ENCODE measurements around the gene STT3B.

Gene STT3B

GRCh38 chr3:31541089-31541488 lies 8.4 kb downstream of the STT3B start:
- Histone ChIP-seq H3K9me3 (ENCODE audit: control insufficient read depth, low read length) (no peaks in the 10 kb centered on the region), H3K9ac (ENCODE audit: low read length) (no peak overlapping the region), H3K4me3 (ENCODE audit: low read length) (no peak overlapping the region), H3K4me1 (ENCODE audit: control insufficient read depth, insufficient read depth, low read length) (peaks cover 21% of the 10 kb centered on the region), H3K36me3 (ENCODE audit: control insufficient read depth, insufficient read depth, low read length) (no peaks in the 10 kb centered on the region), H3K27me3 (ENCODE audit: control insufficient read depth, insufficient read depth, low read length) (no peaks in the 10 kb centered on the region)

- Histone ChIP-seq H3K9ac (ENCODE audit: low read length) (no peak overlapping the region), H3K27me3 (ENCODE audit: control insufficient read depth, insufficient read depth, low read length) (no peaks in the 10 kb centered on the region), H3K36me3 (ENCODE audit: control insufficient read depth, insufficient read depth, low read length) (no peaks in the 10 kb centered on the region), H3K4me1 (ENCODE audit: control insufficient read depth, insufficient read depth, low read length) (peaks cover 9% of the 10 kb centered on the region), H3K9me3 (ENCODE audit: control insufficient read depth, low read length) (no peaks in the 10 kb centered on the region), H3K4me3 (ENCODE audit: low read length) (no peak overlapping the region)
Measured at GRCh38 chr3:31542246-31542645, 9.5 kb downstream of the STT3B start.

GRCh38 chr3:31543375-31543774 lies 10.7 kb downstream of the STT3B start:
- no peaks in the 10 kb centered on the region for H3K9me3 ChIP-seq (ENCODE audit: control insufficient read depth, low read length)
- no peaks in the 10 kb centered on the region for H3K36me3 ChIP-seq (ENCODE audit: control insufficient read depth, insufficient read depth, low read length)
- no peak overlapping the region for H3K4me3 ChIP-seq (ENCODE audit: low read length)
- no peaks in the 10 kb centered on the region for H3K27me3 ChIP-seq (ENCODE audit: control insufficient read depth, insufficient read depth, low read length)
- H3K9ac ChIP-seq (ENCODE audit: low read length) = no peak overlapping the region
- peaks cover 7% of the 10 kb centered on the region for H3K4me1 ChIP-seq (ENCODE audit: control insufficient read depth, insufficient read depth, low read length)

GRCh38 chr3:31544634-31545033 lies 11.9 kb downstream of the STT3B start:
- peaks cover 7% of the 10 kb centered on the region for H3K4me1 ChIP-seq (ENCODE audit: control insufficient read depth, insufficient read depth, low read length)
- no peaks in the 10 kb centered on the region for H3K27me3 ChIP-seq (ENCODE audit: control insufficient read depth, insufficient read depth, low read length)
- H3K9ac ChIP-seq (ENCODE audit: low read length) = no peak overlapping the region
- H3K9me3 ChIP-seq (ENCODE audit: control insufficient read depth, low read length) = no peaks in the 10 kb centered on the region
- no peaks in the 10 kb centered on the region for H3K36me3 ChIP-seq (ENCODE audit: control insufficient read depth, insufficient read depth, low read length)
- H3K4me3 ChIP-seq (ENCODE audit: low read length) = no peak overlapping the region

GRCh38 chr3:31546162-31546561 lies 13.4 kb downstream of the STT3B start:
- Histone ChIP-seq H3K27me3 (ENCODE audit: control insufficient read depth, insufficient read depth, low read length) (no peaks in the 10 kb centered on the region), H3K4me3 (ENCODE audit: low read length) (no peak overlapping the region), H3K9me3 (ENCODE audit: control insufficient read depth, low read length) (no peaks in the 10 kb centered on the region), H3K36me3 (ENCODE audit: control insufficient read depth, insufficient read depth, low read length) (no peaks in the 10 kb centered on the region), H3K4me1 (ENCODE audit: control insufficient read depth, insufficient read depth, low read length) (no peaks in the 10 kb centered on the region), H3K9ac (ENCODE audit: low read length) (no peak overlapping the region)

GRCh38 chr3:31546725-31547124 lies 14.0 kb downstream of the STT3B start:
- Histone ChIP-seq H3K4me3 (ENCODE audit: low read length) (no peak overlapping the region), H3K9ac (ENCODE audit: low read length) (no peak overlapping the region), H3K4me1 (ENCODE audit: control insufficient read depth, insufficient read depth, low read length) (no peaks in the 10 kb centered on the region), H3K9me3 (ENCODE audit: control insufficient read depth, low read length) (no peaks in the 10 kb centered on the region), H3K36me3 (ENCODE audit: control insufficient read depth, insufficient read depth, low read length) (no peaks in the 10 kb centered on the region), H3K27me3 (ENCODE audit: control insufficient read depth, insufficient read depth, low read length) (no peaks in the 10 kb centered on the region)

GRCh38 chr3:31550452-31551251 lies 17.9 kb downstream of the STT3B start:
- H3K36me3 ChIP-seq (ENCODE audit: control insufficient read depth, insufficient read depth, low read length) = no peaks in the 10 kb centered on the region
- H3K9ac ChIP-seq (ENCODE audit: low read length) = no peak overlapping the region
- H3K9me3 ChIP-seq (ENCODE audit: control insufficient read depth, low read length) = no peaks in the 10 kb centered on the region
- no peaks in the 10 kb centered on the region for H3K27me3 ChIP-seq (ENCODE audit: control insufficient read depth, insufficient read depth, low read length)
- H3K4me1 ChIP-seq (ENCODE audit: control insufficient read depth, insufficient read depth, low read length) = no peaks in the 10 kb centered on the region
- no peak overlapping the region for H3K4me3 ChIP-seq (ENCODE audit: low read length)

GRCh38 chr3:31551646-31552045 lies 18.9 kb downstream of the STT3B start:
- H3K4me1 ChIP-seq (ENCODE audit: control insufficient read depth, insufficient read depth, low read length) = no peaks in the 10 kb centered on the region
- no peaks in the 10 kb centered on the region for H3K9me3 ChIP-seq (ENCODE audit: control insufficient read depth, low read length)
- H3K27me3 ChIP-seq (ENCODE audit: control insufficient read depth, insufficient read depth, low read length) = no peaks in the 10 kb centered on the region
- no peak overlapping the region for H3K9ac ChIP-seq (ENCODE audit: low read length)
- H3K4me3 ChIP-seq (ENCODE audit: low read length) = no peak overlapping the region
- no peaks in the 10 kb centered on the region for H3K36me3 ChIP-seq (ENCODE audit: control insufficient read depth, insufficient read depth, low read length)

GRCh38 chr3:31552103-31552502 lies 19.4 kb downstream of the STT3B start:
- Histone ChIP-seq H3K4me3 (ENCODE audit: low read length) (no peak overlapping the region), H3K9ac (ENCODE audit: low read length) (no peak overlapping the region), H3K4me1 (ENCODE audit: control insufficient read depth, insufficient read depth, low read length) (no peaks in the 10 kb centered on the region), H3K9me3 (ENCODE audit: control insufficient read depth, low read length) (no peaks in the 10 kb centered on the region), H3K27me3 (ENCODE audit: control insufficient read depth, insufficient read depth, low read length) (no peaks in the 10 kb centered on the region), H3K36me3 (ENCODE audit: control insufficient read depth, insufficient read depth, low read length) (no peaks in the 10 kb centered on the region)

- H3K9ac ChIP-seq (ENCODE audit: low read length) = no peak overlapping the region
- no peaks in the 10 kb centered on the region for H3K27me3 ChIP-seq (ENCODE audit: control insufficient read depth, insufficient read depth, low read length)
- H3K9me3 ChIP-seq (ENCODE audit: control insufficient read depth, low read length) = no peaks in the 10 kb centered on the region
- no peaks in the 10 kb centered on the region for H3K4me1 ChIP-seq (ENCODE audit: control insufficient read depth, insufficient read depth, low read length)
- H3K4me3 ChIP-seq (ENCODE audit: low read length) = no peak overlapping the region
- H3K36me3 ChIP-seq (ENCODE audit: control insufficient read depth, insufficient read depth, low read length) = no peaks in the 10 kb centered on the region
Measured at GRCh38 chr3:31553258-31553657, 20.5 kb downstream of the STT3B start.

- Histone ChIP-seq H3K4me1 (ENCODE audit: control insufficient read depth, insufficient read depth, low read length) (no peaks in the 10 kb centered on the region), H3K27me3 (ENCODE audit: control insufficient read depth, insufficient read depth, low read length) (no peaks in the 10 kb centered on the region), H3K4me3 (ENCODE audit: low read length) (no peak overlapping the region), H3K9ac (ENCODE audit: low read length) (no peak overlapping the region), H3K9me3 (ENCODE audit: control insufficient read depth, low read length) (no peaks in the 10 kb centered on the region), H3K36me3 (ENCODE audit: control insufficient read depth, insufficient read depth, low read length) (no peaks in the 10 kb centered on the region)
Measured at GRCh38 chr3:31555204-31555603, 22.5 kb downstream of the STT3B start.

- Histone ChIP-seq H3K27me3 (ENCODE audit: control insufficient read depth, insufficient read depth, low read length) (no peaks in the 10 kb centered on the region), H3K9ac (ENCODE audit: low read length) (no peak overlapping the region), H3K36me3 (ENCODE audit: control insufficient read depth, insufficient read depth, low read length) (no peaks in the 10 kb centered on the region), H3K4me3 (ENCODE audit: low read length) (no peak overlapping the region), H3K4me1 (ENCODE audit: control insufficient read depth, insufficient read depth, low read length) (peaks cover 20% of the 10 kb centered on the region), H3K9me3 (ENCODE audit: control insufficient read depth, low read length) (no peaks in the 10 kb centered on the region)
Measured at GRCh38 chr3:31559872-31560534, 27.3 kb downstream of the STT3B start.

Data from mucosa of stomach (tissue), 1 donor.